NB4 (cell line): Measurements from ENCODE around the gene MRPL17.

Source experiments
- DNase-seq: peaks from one replicate; pipeline ENCODE4 v3.0.0; 2010; ENCODE audit warnings: low read depth
- H3K4me3 ChIP-seq: one replicate; pipeline ENCODE4 v1.5.1; 2011; ENCODE audit warnings: mild to moderate bottlenecking, low read depth, low read length, moderate library complexity
- MAX ChIP-seq: IDR thresholded peaks from 2 replicates; pipeline ENCODE4 v1.6.1; 2011; ENCODE audit warnings: low read depth, low read length
- MYC ChIP-seq: IDR thresholded peaks from 2 replicates; pipeline ENCODE4 v1.6.1; 2011; ENCODE audit warnings: low read depth, low read length
- POLR2A ChIP-seq: IDR thresholded peaks from 2 replicates; pipeline ENCODE4 v1.6.1; 2011; ENCODE audit warnings: mild to moderate bottlenecking; ENCODE audit not compliant: insufficient read length; ENCODE audit errors: extremely low read depth
- TF ChIP-seq, protein P1 (sequence below): IDR thresholded peaks from one replicate; pipeline ENCODE4 v1.5.1; 2012; ENCODE audit warnings: low read depth, low read length

The MRPL17 gene

DNA sequence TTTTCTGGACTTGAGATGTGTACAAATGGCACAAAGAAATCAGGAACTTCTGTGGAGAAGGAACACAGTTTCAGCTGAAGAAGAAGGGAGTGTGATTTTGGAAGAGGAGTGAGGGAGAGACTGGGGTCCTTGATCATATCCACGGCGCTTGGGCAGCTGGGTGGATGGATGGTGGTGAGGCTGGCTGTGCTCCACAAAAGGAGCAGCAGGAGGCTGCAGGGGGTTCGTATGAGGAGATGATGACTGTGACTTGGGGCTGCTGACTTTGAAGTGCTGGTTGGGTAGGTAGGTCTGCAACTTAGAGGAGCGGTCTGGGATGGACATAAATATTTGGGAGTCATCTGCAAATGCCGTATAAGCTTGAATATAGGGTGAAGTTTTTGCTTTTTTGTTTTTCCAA is 26.2 kb downstream of the MRPL17 start:
- TF ChIP-seq, protein P1, sequence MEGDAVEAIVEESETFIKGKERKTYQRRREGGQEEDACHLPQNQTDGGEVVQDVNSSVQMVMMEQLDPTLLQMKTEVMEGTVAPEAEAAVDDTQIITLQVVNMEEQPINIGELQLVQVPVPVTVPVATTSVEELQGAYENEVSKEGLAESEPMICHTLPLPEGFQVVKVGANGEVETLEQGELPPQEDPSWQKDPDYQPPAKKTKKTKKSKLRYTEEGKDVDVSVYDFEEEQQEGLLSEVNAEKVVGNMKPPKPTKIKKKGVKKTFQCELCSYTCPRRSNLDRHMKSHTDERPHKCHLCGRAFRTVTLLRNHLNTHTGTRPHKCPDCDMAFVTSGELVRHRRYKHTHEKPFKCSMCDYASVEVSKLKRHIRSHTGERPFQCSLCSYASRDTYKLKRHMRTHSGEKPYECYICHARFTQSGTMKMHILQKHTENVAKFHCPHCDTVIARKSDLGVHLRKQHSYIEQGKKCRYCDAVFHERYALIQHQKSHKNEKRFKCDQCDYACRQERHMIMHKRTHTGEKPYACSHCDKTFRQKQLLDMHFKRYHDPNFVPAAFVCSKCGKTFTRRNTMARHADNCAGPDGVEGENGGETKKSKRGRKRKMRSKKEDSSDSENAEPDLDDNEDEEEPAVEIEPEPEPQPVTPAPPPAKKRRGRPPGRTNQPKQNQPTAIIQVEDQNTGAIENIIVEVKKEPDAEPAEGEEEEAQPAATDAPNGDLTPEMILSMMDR, result no peak
- TF ChIP-seq POLR2A (no peak), MAX (no peak), MYC (no peak)
- no peak for DNase-seq
- no peak overlapping the region for H3K4me3 ChIP-seq

- no peak overlapping the region for H3K4me3 ChIP-seq
- no peak for TF ChIP-seq MAX
- TF ChIP-seq MYC, result no peak
- no peak for TF ChIP-seq POLR2A
- TF ChIP-seq, protein P1, result no peak
- no peak for DNase-seq
These were observed 26.6 kb downstream of the MRPL17 start for GRCh38 chr11:6656584-6656915.

DNA sequence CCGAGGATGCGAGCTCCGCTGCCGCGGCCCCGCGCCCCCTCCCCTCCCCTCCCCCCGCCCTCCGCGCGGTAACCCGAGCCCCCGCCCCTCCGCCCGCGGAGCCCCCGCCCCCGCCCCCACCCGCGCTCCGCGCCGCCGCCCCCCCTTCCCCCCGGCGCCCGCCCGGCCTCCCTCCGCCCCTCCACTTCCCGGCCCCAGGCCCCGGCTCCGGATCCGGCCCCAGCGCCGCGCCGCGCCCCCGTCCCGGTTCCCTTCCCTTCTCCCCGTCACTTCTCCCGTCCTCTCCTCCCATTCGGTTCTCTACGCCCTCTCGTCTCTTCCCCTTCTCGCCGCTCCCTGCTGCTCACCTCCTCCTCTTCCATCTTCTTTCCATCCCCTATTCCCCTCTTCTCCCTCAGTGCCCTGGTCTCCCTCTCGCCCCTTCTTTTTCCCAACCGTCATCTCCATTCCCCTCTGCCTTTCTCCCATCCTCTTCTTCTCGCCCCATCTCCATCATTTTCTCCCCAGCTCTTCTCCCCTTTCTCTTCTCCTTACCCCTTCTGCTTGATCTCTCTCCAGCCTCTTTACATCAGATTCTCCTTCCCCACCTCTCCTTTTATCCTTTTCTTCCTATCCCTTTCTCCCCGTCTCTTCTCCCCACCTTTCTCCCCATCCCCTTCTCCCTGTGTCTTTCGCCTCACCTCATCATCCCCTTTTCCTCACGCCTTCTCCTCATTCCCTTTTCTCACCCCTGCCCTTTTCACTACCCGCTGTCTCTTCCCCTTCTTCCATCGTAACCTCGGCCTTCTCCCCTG is 27.2 kb downstream of the MRPL17 start, which contains the start of gene DCHS1:
Gene DCHS1, minus strand, starts transcription at position 20 of the 794 bp plus-strand sequence. CDS start 14,196 bp downstream, outside the sequence.
- TF ChIP-seq MAX, result no peak
- TF ChIP-seq, protein P1, result no peak
- TF ChIP-seq MYC, result no peak
- no peak for TF ChIP-seq POLR2A
- no peak for DNase-seq
- H3K4me3 ChIP-seq, result no peak within 1 kb of the TSS

DNA sequence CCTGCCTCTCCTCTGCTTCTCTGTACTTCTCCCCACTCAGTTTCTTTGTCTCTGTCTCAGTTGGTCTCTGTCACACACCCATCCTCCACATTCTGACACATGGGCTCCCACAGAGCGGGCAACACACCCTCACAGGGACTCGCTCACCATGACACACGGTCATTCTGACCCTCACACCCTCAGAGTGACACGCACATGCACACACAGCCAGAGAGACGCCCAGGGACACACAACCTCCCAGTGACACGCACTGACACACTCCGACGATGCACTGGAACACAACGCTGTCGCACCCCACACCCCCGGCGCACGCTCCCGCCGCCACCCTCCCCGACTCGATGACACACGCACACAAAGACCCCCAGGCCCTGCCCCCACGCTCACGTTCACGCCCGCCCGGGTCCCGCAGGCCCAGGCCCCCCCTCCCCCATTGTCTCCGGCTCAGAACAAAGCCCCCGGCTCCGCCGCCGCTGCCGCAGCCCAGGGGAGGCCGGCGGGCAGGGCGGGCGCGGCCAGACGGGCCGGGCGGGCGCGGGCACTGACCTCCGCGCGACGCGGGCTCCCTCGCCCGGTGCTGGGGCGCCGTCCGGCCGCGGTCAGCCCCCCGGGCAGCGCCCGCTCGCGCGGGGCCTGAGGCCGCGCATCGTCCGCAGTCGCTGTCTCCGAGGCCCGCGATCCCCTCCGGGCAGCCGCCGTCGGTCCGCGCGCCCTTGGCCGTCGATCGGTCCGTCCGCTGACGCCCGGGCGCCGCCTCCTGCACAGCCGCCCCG is 27.9 kb downstream of the MRPL17 start:
- TF ChIP-seq MYC, result no peak
- TF ChIP-seq POLR2A, result no peak
- TF ChIP-seq MAX, result no peak
- TF ChIP-seq, protein P1, result no peak
- H3K4me3 ChIP-seq, result no peak overlapping the region

DNA sequence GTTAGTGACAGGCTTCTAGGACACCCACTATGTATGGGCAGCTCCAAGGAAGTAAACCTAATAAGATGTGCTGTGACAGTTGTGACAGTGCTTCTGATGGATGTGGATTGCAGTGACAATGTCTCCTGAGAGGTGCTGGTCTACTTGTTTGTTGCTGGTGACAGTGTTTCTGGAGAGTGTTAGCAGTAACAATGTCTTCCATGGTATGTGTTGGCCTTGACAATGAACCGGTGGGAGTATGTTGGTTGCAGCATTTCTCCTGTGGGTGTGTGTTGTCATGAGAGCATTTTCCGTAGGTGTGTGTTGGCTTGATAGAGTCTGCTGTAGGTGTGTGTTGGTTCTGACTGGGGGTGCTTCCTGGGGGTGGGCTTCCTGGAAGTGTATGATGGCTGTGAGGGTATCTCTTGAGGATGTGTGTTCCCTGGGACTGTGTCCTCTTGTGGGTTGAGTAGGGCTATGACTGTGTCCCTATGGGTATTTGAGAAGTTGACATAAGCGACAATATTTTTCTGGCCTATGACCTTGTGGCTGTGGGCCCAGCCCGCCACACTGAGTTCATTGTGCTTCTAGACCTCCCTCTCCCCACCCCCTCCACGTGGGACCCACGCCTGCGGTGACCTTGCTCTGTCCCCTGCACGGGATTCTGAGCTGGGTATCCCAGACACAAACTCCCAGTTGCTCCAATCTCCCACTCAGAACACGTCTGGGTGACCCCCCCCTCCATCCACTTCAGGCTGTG is 28.7 kb downstream of the MRPL17 start:
- no peak for TF ChIP-seq MAX
- TF ChIP-seq MYC, result no peak
- TF ChIP-seq, protein P1, result no peak
- TF ChIP-seq POLR2A, result no peak
- DNase-seq, result no peak
- no peak overlapping the region for H3K4me3 ChIP-seq

More for the DNA sequence above, 27.9 kb downstream of the MRPL17 start:
- no peak for DNase-seq
